Nephron progenitor cell (in vitro differentiated cells): Measurements from ENCODE around the gene TMEM63B.
"Not testable (repeated sequence)": the region's sequence is repeated elsewhere in the genome, so short reads cannot be mapped to it uniquely, and the experiment has no call there.

ENCODE experiments used
- DNase-seq: peaks from one replicate; pipeline ENCODE4 v3.0.0; 2021
- H3K27ac Mint-ChIP-seq: 2 replicates; pipeline ENCODE4 v1.8.0; 2021; ENCODE audit warnings: mild to moderate bottlenecking, moderate library complexity, mixed read lengths
- H3K27me3 Mint-ChIP-seq: 2 replicates; pipeline ENCODE4 v1.8.0; 2021; ENCODE audit warnings: mild to moderate bottlenecking, low read depth, mixed read lengths; ENCODE audit not compliant: poor library complexity
- H3K36me3 Mint-ChIP-seq: 2 replicates; pipeline ENCODE4 v1.8.0; 2021; ENCODE audit warnings: low read depth, mixed read lengths
- H3K4me1 Mint-ChIP-seq: 2 replicates; pipeline ENCODE4 v1.8.0; 2021; ENCODE audit warnings: mixed read lengths
- H3K4me3 Mint-ChIP-seq: 2 replicates; pipeline ENCODE4 v1.8.0; 2021; ENCODE audit warnings: mild to moderate bottlenecking, moderate library complexity, mixed read lengths
- H3K9me3 Mint-ChIP-seq: 2 replicates; pipeline ENCODE4 v1.8.0; 2021; ENCODE audit warnings: mild to moderate bottlenecking, moderate library complexity, mixed read lengths
- CTCF ChIP-seq: fragments of 200-600 bp; sonication (generic); IDR thresholded peaks from 2 replicates; pipeline ENCODE4 v1.5.0; 2021; ENCODE audit warnings: antibody characterized with exemption

TMEM63B gene

GRCh38 chr6:44180406-44180805 is 53.1 kb downstream of the TMEM63B start:
- Mint-ChIP-seq H3K9me3 (no peaks in the 10 kb centered on the region), H3K36me3 (no peaks in the 10 kb centered on the region), H3K4me3 (no peak overlapping the region), H3K27ac (no peak overlapping the region), H3K27me3 (peaks cover 9% of the 10 kb centered on the region), H3K4me1 (peaks cover 22% of the 10 kb centered on the region)
- DNase-seq = no peak
- TF ChIP-seq CTCF = no peak

DNA sequence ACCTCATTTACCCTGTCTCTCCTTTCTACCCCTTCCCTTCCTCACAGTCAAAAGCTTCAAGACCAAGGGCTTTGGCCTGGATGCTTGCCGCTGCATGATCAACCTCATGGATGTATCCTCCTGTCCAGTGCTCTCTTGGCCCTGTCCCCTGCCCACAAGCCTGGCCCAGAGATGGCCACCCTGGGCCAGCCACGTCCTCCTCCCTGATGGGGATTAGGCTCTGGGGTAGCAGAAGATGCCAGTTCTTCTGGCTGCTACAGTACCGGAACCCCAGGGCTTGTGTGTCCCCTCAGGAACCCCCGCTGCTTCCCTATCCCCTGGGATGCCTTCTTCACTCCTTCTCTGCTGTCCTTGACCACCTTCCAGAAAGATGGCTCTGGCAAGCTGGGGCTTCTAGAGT is 53.5 kb downstream of the TMEM63B start:
- Mint-ChIP-seq H3K4me1 (peaks cover 25% of the 10 kb centered on the region), H3K4me3 (no peak overlapping the region), H3K9me3 (no peaks in the 10 kb centered on the region), H3K36me3 (no peaks in the 10 kb centered on the region), H3K27me3 (peaks cover 9% of the 10 kb centered on the region), H3K27ac (no peak overlapping the region)
- no peak for DNase-seq
- TF ChIP-seq CTCF = no peak

DNA sequence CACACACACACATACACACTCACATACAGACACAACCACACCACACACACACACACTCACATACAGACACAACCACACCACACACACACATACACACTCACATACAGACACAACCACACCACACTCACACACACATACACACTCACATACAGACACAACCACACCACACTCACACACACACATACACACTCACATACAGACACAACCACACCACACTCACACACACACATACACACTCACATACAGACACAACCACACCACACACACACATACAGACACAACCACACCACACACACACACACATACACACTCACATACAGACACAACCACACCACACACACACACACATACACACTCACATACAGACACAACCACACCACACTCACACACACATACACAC is 54.4 kb downstream of the TMEM63B start:
- not testable (repeated sequence) for H3K9me3 Mint-ChIP-seq, H3K4me3 Mint-ChIP-seq, H3K36me3 Mint-ChIP-seq, DNase-seq, H3K27ac Mint-ChIP-seq, H3K27me3 Mint-ChIP-seq
- peaks cover 25% of the 10 kb centered on the region for H3K4me1 Mint-ChIP-seq

DNA sequence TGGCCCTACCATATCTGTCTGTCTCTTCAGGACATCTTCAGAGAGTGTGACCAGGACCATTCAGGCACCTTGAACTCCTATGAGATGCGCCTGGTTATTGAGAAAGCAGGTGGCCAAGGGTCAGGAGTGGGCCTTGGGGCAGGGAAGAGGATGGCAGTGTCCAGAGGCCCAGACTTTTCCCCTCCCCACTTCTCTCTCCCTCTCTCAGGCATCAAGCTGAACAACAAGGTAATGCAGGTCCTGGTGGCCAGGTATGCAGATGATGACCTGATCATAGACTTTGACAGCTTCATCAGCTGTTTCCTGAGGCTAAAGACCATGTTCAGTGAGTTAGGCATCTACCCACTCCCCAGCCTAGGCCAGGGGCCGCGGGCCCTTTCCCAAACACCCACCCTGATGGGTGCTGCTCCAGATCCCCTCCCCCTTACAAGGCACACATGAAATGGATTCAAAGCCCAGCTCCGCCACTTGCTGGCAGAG is 55.6 kb downstream of the TMEM63B start:
- Mint-ChIP-seq H3K9me3 (no peaks in the 10 kb centered on the region), H3K27ac (no peak overlapping the region), H3K27me3 (peaks cover 14% of the 10 kb centered on the region), H3K4me1 (peaks cover 25% of the 10 kb centered on the region), H3K36me3 (no peaks in the 10 kb centered on the region), H3K4me3 (no peak overlapping the region)
- no peak for TF ChIP-seq CTCF
- DNase-seq = no peak

- Mint-ChIP-seq H3K27me3 (peaks cover 14% of the 10 kb centered on the region), H3K4me1 (peaks cover 25% of the 10 kb centered on the region), H3K9me3 (no peaks in the 10 kb centered on the region), H3K4me3 (no peak overlapping the region), H3K27ac (no peak overlapping the region), H3K36me3 (no peaks in the 10 kb centered on the region)
- no peak for DNase-seq
- no peak for TF ChIP-seq CTCF
These were observed 56.4 kb downstream of the TMEM63B start for GRCh38 chr6:44183783-44184182.

DNA sequence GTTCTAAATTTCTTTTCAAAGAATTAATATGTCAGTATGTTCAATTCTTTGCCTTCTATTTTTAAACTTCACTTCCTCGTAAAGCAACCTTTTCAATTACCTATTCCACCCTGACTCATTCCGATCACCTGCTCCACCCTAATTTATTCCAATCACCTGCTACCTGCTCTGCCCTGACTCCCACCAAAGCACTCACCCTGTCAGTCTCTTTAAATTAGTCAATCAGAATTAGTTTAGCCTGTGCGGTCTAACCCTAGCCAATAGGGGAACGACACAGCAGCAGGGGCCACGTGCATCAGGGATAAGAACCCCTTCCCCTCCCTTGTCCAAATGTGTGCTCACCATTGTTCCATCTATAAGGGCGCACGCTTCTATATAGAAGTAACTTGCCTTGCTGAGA is 58.0 kb downstream of the TMEM63B start:
- not testable (repeated sequence) for H3K27ac Mint-ChIP-seq, H3K4me3 Mint-ChIP-seq, DNase-seq, H3K36me3 Mint-ChIP-seq, H3K9me3 Mint-ChIP-seq
- H3K4me1 Mint-ChIP-seq = peaks cover 31% of the 10 kb centered on the region
- H3K27me3 Mint-ChIP-seq = peaks cover 10% of the 10 kb centered on the region

DNA sequence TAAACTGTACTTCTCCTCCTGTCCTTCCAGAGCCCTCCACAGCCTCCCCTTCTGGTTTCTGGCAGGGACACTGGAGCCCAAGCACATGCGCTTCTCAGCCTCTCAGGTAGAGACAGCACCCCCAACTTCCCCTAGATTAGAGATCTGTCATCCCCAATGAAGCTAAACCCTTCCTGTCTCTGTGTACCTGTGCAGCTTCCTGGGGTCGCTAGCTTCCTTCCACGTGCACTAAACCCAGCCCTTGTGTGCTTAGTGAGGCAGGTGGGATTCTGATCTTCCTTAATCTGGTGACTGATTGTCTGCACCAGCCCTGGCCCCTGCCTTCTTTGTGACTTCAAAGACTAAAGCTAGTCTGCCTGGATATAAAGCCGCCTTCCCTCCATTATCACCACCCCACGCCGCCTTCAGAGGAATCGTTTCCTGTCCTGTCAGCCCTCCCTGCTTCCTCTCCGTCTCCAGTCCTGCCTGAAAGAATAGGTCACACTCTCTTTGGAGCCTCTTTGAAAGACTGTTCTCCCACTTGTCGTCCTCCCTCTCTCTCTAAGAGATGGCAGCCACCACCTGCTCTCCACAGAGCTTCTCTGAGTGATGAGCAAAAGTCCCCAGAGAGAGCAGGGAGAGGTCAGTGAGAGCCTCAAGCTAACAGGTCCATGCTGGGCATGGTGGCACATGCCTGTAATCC is 58.7 kb downstream of the TMEM63B start:
- DNase-seq = no peak
- Mint-ChIP-seq H3K4me1 (peaks cover 31% of the 10 kb centered on the region), H3K36me3 (no peaks in the 10 kb centered on the region), H3K27ac (peak overlapping the region; percentile 49), H3K9me3 (no peaks in the 10 kb centered on the region), H3K4me3 (peak overlapping the region; percentile 3), H3K27me3 (peaks cover 12% of the 10 kb centered on the region)
- no peak for TF ChIP-seq CTCF
